Fibroblast of the conjunctiva (primary cell): Measurements from ENCODE around the gene ATG7.
"Not testable (repeated sequence)": the region's sequence is repeated elsewhere in the genome, so short reads cannot be mapped to it uniquely, and the experiment has no call there.

ENCODE experiments used
- DNase-seq: peaks from one replicate; pipeline ENCODE4 v3.0.0-alpha.2; 2010; ENCODE audit warnings: low read depth

The ATG7 gene

GRCh38 chr3:11509173-11510000 is 237.2 kb downstream of the ATG7 start:
- DNase-seq, result peak; percentile 95

GRCh38 chr3:11510001-11510340 is 237.8 kb downstream of the ATG7 start:
- DNase-seq, result no peak

- DNase-seq, result no peak
Measured at GRCh38 chr3:11510356-11510755, 238.2 kb downstream of the ATG7 start.

- not testable (repeated sequence) for DNase-seq
Measured at GRCh38 chr3:11511606-11512005, 239.4 kb downstream of the ATG7 start.

- DNase-seq, result not testable (repeated sequence)
Measured at GRCh38 chr3:11513125-11513816, 241.1 kb downstream of the ATG7 start.

GRCh38 chr3:11513817-11514135 is 241.6 kb downstream of the ATG7 start:
- no peak for DNase-seq

- DNase-seq, result no peak
Measured at GRCh38 chr3:11514191-11514821, 242.1 kb downstream of the ATG7 start.

GRCh38 chr3:11517601-11518000 is 245.4 kb downstream of the ATG7 start:
- no peak for DNase-seq

- no peak for DNase-seq
Measured at GRCh38 chr3:11521167-11521566, 249.0 kb downstream of the ATG7 start.

GRCh38 chr3:11522398-11522715 is 250.2 kb downstream of the ATG7 start:
- no peak for DNase-seq

GRCh38 chr3:11522953-11523571 is 250.9 kb downstream of the ATG7 start:
- no peak for DNase-seq

GRCh38 chr3:11523572-11524101 is 251.4 kb downstream of the ATG7 start:
- no peak for DNase-seq

- not testable (repeated sequence) for DNase-seq
Measured at GRCh38 chr3:11526121-11526520, 253.9 kb downstream of the ATG7 start.

GRCh38 chr3:11529281-11529680 is 257.1 kb downstream of the ATG7 start:
- no peak for DNase-seq

- DNase-seq, result peak; percentile 88
Measured at GRCh38 chr3:11530153-11530721, 258.0 kb downstream of the ATG7 start.

- no peak for DNase-seq
Measured at GRCh38 chr3:11532931-11533391, 260.8 kb downstream of the ATG7 start.

GRCh38 chr3:11534011-11534792 is 262.0 kb downstream of the ATG7 start:
- DNase-seq, result no peak

GRCh38 chr3:11534793-11535101 is 262.6 kb downstream of the ATG7 start:
- DNase-seq, result no peak

GRCh38 chr3:11535243-11535960 is 263.2 kb downstream of the ATG7 start:
- no peak for DNase-seq

- DNase-seq, result no peak
Measured at GRCh38 chr3:11536132-11536935, 264.1 kb downstream of the ATG7 start.
